ENCODE results near the gene GLRA1. TPM values are rescaled to one million over a fixed set of nuclear protein-coding genes. Genes with fewer than 3 reads are reported as not detected.

GLRA1 gene
- total and polyA plus RNA-seq, 12 donors = 0.40 to 2.7 (median 1.3) TPM; not detected in 7

DNA sequence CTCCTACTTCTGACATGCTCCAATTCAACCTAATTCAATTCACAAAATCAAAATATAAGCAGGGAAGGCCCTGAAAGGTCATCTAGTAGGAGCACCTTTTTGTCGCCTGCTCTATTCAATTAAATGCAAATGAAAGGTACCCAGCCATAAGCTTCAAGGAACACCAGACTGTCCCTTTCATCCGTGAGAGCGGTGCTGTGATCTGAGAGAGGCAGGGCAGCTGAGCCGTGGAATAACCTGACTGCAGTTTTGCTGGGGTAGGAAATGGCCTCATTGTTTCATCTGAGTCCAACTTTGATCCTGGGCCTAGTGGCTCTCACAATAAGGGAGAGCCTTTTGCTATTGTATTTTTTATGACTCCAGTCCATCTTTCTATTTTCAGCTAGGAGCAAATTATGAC is 39.8 kb upstream of the GLRA1 start:
- no peak for TF ChIP-seq POLR2A (IDR thresholded peaks at IDR 0.05)
- TF ChIP-seq, protein P1, sequence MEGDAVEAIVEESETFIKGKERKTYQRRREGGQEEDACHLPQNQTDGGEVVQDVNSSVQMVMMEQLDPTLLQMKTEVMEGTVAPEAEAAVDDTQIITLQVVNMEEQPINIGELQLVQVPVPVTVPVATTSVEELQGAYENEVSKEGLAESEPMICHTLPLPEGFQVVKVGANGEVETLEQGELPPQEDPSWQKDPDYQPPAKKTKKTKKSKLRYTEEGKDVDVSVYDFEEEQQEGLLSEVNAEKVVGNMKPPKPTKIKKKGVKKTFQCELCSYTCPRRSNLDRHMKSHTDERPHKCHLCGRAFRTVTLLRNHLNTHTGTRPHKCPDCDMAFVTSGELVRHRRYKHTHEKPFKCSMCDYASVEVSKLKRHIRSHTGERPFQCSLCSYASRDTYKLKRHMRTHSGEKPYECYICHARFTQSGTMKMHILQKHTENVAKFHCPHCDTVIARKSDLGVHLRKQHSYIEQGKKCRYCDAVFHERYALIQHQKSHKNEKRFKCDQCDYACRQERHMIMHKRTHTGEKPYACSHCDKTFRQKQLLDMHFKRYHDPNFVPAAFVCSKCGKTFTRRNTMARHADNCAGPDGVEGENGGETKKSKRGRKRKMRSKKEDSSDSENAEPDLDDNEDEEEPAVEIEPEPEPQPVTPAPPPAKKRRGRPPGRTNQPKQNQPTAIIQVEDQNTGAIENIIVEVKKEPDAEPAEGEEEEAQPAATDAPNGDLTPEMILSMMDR (IDR thresholded peaks at IDR 0.05) = no peak
- no peaks in the 10 kb centered on the region for H3K36me3 ChIP-seq (replicated peaks in 1 of 2)
- H3K9me3 ChIP-seq (replicated peaks in 1 of 3) = no peaks in the 10 kb centered on the region
- no peak overlapping the region for H3K27ac ChIP-seq
- no peak overlapping the region for H3K4me3 ChIP-seq
- intact Hi-C loops (cut with DNase I) = no loop called here
- no peaks in the 10 kb centered on the region for H3K4me1 ChIP-seq (replicated peaks in 1 of 2)
- DNase-seq = no peak
- WGBS, 4 donors = 80 to 85% (median 83%) methylated on average over 4 of the region's 4 CpGs
- H3K27me3 ChIP-seq = no peaks in the 10 kb centered on the region

DNA sequence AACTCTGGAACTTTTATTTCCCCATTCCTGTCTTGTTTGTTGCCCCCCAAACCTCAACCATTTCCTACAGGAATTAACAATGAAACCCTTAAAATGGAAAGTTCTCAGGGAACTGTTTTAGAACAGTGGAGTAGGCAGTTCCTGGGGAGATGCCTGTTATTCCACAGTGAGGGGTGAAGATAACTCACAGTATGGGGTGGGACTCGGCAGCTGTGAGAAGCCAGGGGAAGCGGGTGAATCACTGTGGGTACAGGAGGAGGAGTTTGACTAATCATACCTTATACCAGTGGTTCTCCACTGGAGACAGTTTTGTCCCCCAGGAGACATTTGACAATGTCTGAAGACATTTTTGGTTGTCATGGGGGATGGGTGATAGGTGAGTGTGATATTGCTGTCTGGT is 36.9 kb upstream of the GLRA1 start:
- Histone ChIP-seq H3K36me3 (replicated peaks in 1 of 2) (no peaks in the 10 kb centered on the region), H3K27ac (no peak overlapping the region), H3K9me3 (replicated peaks in 1 of 3) (no peaks in the 10 kb centered on the region), H3K4me3 (no peak overlapping the region), H3K4me1 (replicated peaks in 1 of 2) (no peaks in the 10 kb centered on the region), H3K27me3 (no peaks in the 10 kb centered on the region)
- DNase-seq = no peak
- intact Hi-C loops (cut with DNase I) = no loop called here
- WGBS, 4 donors = 56 to 74% (median 62%) methylated on average over 2 of the region's 2 CpGs
- TF ChIP-seq POLR2A (IDR thresholded peaks at IDR 0.05) = no peak
- TF ChIP-seq, protein P1 (IDR thresholded peaks at IDR 0.05) = no peak

DNA sequence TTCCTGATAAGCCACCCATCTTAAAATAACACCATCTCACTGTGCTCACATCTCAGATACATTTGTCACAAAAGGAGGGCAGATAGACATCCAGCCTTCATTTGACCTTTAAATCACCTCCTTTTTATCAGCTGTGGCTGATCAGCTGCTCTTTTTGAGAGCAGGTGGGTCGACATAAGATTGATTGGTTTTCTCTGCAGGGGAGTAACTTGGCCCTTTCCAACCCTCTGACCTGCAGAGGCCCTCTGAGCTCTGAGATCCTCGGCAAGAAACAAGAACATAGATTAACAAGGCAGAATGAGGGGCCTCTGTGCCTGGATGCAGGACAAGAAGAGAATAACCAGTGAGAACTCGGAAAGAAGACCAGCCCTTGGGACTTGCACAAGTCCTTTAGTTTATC is 33.5 kb upstream of the GLRA1 start:
- no peaks in the 10 kb centered on the region for H3K4me1 ChIP-seq (replicated peaks in 1 of 2)
- no peaks in the 10 kb centered on the region for H3K27me3 ChIP-seq
- H3K27ac ChIP-seq = no peak overlapping the region
- no peaks in the 10 kb centered on the region for H3K36me3 ChIP-seq (replicated peaks in 1 of 2)
- H3K4me3 ChIP-seq = no peak overlapping the region
- WGBS, 4 donors = 34 to 55% (median 49%) methylated on average over 3 of the region's 3 CpGs
- no peaks in the 10 kb centered on the region for H3K9me3 ChIP-seq (replicated peaks in 1 of 3)
- no peak for TF ChIP-seq POLR2A (IDR thresholded peaks at IDR 0.05)
- TF ChIP-seq, protein P1 (IDR thresholded peaks at IDR 0.05) = no peak
- intact Hi-C loops (cut with DNase I) = no loop called here
- DNase-seq = no peak

DNA sequence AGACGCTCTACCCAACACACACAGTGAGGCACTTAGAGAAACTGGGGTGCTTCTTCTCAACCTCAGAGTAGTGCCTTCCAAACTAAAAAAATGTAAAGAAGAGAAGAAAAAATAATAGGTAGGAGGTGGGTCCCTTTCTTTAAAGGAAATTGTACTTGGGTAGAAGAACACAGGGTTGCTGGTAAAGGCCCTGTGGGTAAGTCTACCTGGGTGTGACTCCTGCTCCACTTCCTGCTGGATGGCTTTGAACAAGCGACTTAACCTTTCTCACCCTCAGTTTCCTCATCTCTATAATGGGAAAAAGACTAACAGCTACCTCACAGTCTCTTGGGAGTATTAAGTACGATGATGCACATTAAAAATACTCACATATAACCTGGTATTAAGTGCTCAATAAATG is 32.1 kb upstream of the GLRA1 start:
- WGBS, 4 donors = 76 to 86% (median 80%) methylated on average over 3 of the region's 3 CpGs
- H3K4me3 ChIP-seq = no peak overlapping the region
- TF ChIP-seq, protein P1 (IDR thresholded peaks at IDR 0.05) = no peak
- no peak for TF ChIP-seq POLR2A (IDR thresholded peaks at IDR 0.05)
- no peak for DNase-seq
- no peaks in the 10 kb centered on the region for H3K27me3 ChIP-seq
- H3K27ac ChIP-seq = no peak overlapping the region
- no peaks in the 10 kb centered on the region for H3K36me3 ChIP-seq (replicated peaks in 1 of 2)
- H3K4me1 ChIP-seq (replicated peaks in 1 of 2) = no peaks in the 10 kb centered on the region
- intact Hi-C loops (cut with DNase I) = no loop called here
- H3K9me3 ChIP-seq (replicated peaks in 1 of 3) = no peaks in the 10 kb centered on the region
